Mesothelial cell of epicardium (in vitro differentiated cells): ENCODE data around the gene CYP11A1. TPM values are rescaled to one million over a fixed set of nuclear protein-coding genes. Genes with fewer than 3 reads are reported as not detected.

Experiments used
- DNase-seq, 2 experiments: peaks; one replicate each; pipeline ENCODE4 v3.0.0; 2021; ENCODE audit warnings: low spot score in 2 of 2; ENCODE audit not compliant: unreplicated experiment in 2 of 2
- H3K27ac Mint-ChIP-seq: 2 replicates; pipeline ENCODE4 v1.8.0; 2021; ENCODE audit warnings: mixed read lengths
- H3K27me3 Mint-ChIP-seq: 2 replicates; pipeline ENCODE4 v1.8.0; 2021; ENCODE audit warnings: low read depth, mixed read lengths
- H3K36me3 Mint-ChIP-seq: 2 replicates; pipeline ENCODE4 v1.8.0; 2021; ENCODE audit warnings: mixed read lengths
- H3K4me1 Mint-ChIP-seq: 2 replicates; pipeline ENCODE4 v1.8.0; 2021; ENCODE audit warnings: mixed read lengths
- H3K4me3 Mint-ChIP-seq: 2 replicates; pipeline ENCODE4 v1.8.0; 2021; ENCODE audit warnings: mild to moderate bottlenecking, moderate library complexity, mixed read lengths
- H3K9me3 Mint-ChIP-seq: 2 replicates; pipeline ENCODE4 v1.8.0; 2021; ENCODE audit warnings: mixed read lengths
- CTCF ChIP-seq: fragments of 200-600 bp; sonication (generic); IDR thresholded peaks from one replicate; pipeline ENCODE4 v1.5.0; 2021; ENCODE audit warnings: antibody characterized with exemption; ENCODE audit not compliant: unreplicated experiment
- microRNA-seq: library from miRNA; unstranded; fragments of <30 nt; microRNA quantifications from one replicate; pipeline ENCODE4 v1.2.0, GENCODE V29; 2021; ENCODE audit warnings: inconsistent platforms, mixed read lengths
- total RNA-seq: library from RNA; stranded (reverse); gene quantifications from 3 replicates; pipeline ENCODE4 v1.2.1, GENCODE V29; 2021

Gene CYP11A1
- total RNA-seq, 1 donor from 2014 or later, result 7.0 TPM

- H3K36me3 Mint-ChIP-seq, result no peaks in the 10 kb centered on the region
- H3K4me3 Mint-ChIP-seq, result no peak overlapping the region
- no peaks in the 10 kb centered on the region for H3K9me3 Mint-ChIP-seq
- H3K27me3 Mint-ChIP-seq, result peaks cover 62% of the 10 kb centered on the region
- peaks cover 14% of the 10 kb centered on the region for H3K4me1 Mint-ChIP-seq
- TF ChIP-seq CTCF, result no peak
- no peak for DNase-seq
- no peak overlapping the region for H3K27ac Mint-ChIP-seq
Observed at GRCh38 chr15:74289671-74290070, 77.8 kb downstream of the CYP11A1 start.

Small RNAs within 50 kb of the gene (microRNA-seq; reads per million reads assigned to microRNA genes)
- not detected for gene MIR6881

Other genes starting within 250 kb of the CYP11A1 start
- gene ISLR2, start 237.1 kb downstream of the CYP11A1 start, total RNA-seq, result 1.3 to 1.9 TPM (median 1.4 TPM) in 3 replicates
- gene ISLR, start 193.9 kb downstream of the CYP11A1 start, total RNA-seq, result 59.8 to 66.8 TPM (median 64.9 TPM) in 3 replicates
- 101 to 114 TPM (median 111 TPM) in 3 replicates for gene STRA6, start 164.9 kb downstream of the CYP11A1 start, total RNA-seq
- gene CCDC33, start 131.3 kb downstream of the CYP11A1 start, total RNA-seq, result 4.2 to 6.4 TPM (median 5.0 TPM) in 3 replicates
- 4.6 to 6.0 TPM (median 5.0 TPM) in 3 replicates for gene SEMA7A, start 66.3 kb upstream of the CYP11A1 start, total RNA-seq
- 43.2 to 49.6 TPM (median 47.1 TPM) in 3 replicates for gene UBL7, start 93.5 kb upstream of the CYP11A1 start, total RNA-seq
- 18.0 to 22.1 TPM (median 19.6 TPM) in 3 replicates for gene ARID3B, start 173.6 kb upstream of the CYP11A1 start, total RNA-seq
- 80.1 to 83.0 TPM (median 80.9 TPM) in 3 replicates for gene CLK3, start 248.2 kb upstream of the CYP11A1 start, total RNA-seq